Dedifferentiated amniotic fluid mesenchymal stem cell (primary cell): Measurements from ENCODE around the gene QSER1.

Experiments used
- DNase-seq: peaks from one replicate; pipeline ENCODE4 v3.0.0-alpha.2; 2016; ENCODE audit errors: extremely low spot score

QSER1 gene

DNA sequence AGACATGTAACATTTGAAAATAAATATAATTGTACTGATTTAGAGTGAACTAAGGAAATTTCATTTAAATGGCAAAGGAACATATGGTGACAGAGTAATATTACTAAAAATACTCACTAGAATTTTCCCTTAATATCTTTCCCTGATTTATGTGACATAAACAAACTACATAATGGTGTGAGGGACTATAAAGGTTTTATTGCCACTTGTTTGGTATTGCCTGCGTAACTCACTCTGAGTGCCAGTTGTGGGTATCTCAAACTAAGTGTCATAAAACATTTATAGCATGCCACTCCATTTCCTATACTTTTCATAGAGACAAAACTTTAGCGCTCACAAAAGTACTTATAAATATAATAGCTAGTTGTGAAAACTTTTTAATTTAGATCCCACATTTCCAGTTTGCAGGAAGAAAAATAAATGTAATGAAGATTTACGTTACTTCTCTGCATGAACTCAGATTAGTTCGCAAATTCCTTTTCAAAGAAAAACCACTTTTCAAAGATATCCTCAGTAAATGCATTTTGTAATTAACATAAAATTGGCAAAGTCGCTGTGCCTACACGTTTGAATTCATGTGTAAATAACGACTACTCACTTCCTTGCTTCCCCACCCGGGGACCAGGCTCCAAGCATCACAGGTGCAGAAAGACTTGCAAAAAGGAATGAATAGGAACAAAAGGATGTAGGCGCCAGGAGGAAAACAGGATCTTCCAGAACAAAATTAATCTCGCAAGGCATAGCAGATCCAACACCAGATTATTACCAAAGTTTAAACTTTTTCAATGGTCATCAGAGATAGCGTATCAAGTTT, 1.6 kb upstream of the QSER1 start:
- no peak for DNase-seq

DNA sequence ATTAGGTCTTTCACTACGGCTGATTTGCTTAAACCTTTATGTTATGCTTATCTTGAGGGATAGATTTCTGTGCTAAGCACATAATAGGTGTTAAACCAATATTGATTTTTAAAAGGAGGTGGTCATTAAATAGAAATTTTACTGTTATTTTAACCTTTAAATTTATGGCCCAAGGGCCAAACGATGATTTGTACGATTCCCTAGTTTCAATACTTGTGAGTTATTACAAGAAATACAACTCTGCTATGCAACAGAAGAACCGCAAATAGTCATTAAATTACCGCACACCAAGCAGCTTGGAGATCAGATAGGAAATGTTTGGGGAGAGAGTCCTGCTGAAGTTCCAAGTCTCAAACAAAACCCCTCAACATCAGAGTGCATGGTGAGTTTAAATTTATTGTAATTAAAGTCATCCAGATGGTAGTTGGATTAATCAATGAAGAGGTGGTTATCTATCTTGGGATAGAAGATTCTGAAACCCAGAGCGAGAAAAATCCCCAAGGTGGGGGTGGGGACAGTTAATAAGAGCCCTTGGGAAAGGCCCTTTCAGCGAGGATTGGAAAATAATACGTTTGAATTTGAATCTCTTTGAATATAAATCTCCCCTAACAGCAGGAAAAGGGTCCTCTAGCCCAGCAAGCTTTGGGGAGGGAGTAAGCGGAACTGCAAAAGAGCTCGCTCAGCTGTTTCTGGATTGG, 805 bp upstream of the QSER1 start:
- DNase-seq: no peak

DNA sequence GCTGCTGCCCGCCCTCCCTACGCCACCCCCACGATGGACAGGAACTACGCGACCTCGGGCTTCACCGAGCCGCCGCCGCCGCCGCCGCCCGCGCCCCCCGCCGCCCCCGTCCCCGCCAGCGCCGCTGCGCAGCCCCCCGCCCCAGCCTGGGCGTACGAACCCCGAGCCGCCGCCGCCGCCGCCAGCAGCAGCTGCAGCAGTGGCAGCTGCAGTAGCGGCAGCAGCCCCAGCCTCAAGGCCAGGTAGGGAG, 407 bp downstream of the QSER1 start:
- DNase-seq: no peak

GRCh38 chr11:32893343-32894148, 935 bp downstream of the QSER1 start:
- DNase-seq: peak; percentile 36

- peak; percentile 50 for DNase-seq
Observed at GRCh38 chr11:32894149-32894827, 1.7 kb downstream of the QSER1 start.

DNA sequence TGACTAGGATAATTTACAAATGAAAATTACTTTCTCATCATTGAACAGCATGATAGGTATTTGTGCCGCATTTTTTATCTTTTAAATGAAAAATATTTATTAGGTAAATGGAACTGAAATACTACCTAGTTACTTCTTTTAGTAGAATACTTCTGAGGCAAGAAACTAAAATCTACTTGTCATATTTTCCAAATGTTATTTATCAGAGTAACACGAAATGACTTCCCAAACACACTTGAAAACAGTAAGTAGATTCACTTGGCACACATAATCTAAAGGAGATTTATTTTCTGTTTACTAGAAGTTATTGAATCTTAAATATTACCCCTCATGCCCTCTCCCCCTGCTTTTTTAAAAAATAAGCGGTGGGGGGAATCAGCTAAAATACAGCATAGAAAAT, 2.3 kb downstream of the QSER1 start:
- DNase-seq: no peak

DNA sequence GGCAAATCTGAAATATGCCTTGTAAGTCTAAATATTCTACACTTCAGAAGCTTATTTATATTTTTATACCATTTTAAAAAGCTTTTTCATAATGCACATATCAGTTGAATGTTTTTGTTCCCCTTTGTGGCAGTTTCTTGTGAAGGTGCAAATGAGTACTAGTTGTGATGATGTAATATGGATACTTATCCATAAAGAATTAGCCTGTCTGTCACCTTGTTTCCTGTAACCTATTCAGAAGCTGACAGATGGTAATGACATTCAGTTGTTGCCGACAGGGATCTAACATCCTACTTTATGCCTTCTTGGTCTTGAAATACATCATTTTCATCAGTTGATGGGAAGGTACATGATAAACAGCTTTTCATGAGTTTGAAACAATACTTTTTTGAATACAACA, 2.9 kb downstream of the QSER1 start:
- DNase-seq: no peak

- no peak for DNase-seq
Observed at GRCh38 chr11:32897103-32897502, 4.5 kb downstream of the QSER1 start.

GRCh38 chr11:32899438-32899837, 6.8 kb downstream of the QSER1 start:
- DNase-seq: no peak

- no peak for DNase-seq
Observed at GRCh38 chr11:32902089-32902665, 9.6 kb downstream of the QSER1 start.

DNA sequence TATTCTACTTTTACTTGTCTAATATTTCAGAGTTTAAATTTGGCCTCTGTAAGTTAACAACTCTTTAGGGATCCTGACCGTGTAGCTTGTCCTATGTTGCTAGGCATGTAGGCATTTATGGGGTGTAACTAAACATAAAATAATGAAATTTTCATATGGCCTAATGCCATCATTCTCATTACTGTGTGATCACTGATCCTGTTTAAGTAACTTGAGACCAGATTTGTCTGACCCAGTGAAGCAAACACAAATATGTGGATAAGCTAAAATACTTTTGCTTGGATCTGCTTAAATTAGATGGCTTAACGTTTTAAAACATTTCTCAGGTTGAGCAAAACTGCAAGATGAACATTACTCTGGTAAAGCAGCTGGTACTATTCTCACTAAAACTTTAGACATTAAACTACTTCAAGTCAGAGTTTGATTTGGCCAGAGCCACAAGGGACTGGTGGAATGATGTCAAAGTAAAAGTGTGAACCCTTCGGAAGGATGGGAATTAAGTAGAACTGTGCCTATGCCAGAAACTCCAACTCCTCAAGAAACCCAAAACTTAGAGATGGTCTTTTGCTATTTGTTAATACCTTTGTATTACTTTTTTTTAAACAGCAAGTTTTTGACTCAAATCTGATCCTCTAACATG, 12.5 kb downstream of the QSER1 start:
- peak; percentile 32 for DNase-seq

DNA sequence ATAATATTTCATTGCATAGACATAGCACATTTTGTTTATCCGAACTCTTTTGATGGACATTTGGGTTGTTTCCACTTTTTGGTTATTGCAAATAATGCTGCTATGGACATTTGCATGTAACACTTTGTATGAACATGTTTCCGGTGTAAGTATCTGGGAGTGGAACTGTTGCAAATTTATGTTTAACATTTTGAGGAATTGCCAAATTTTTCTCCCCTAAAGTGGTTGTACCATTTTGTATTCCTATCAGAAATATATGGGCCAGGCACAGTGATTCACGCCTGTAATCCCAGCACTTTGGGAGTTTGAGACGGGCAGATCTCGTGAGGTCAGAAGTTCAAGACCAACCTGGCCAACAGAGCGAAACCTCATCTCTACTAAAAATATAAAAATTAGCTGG, 16.0 kb downstream of the QSER1 start:
- no peak for DNase-seq

DNA sequence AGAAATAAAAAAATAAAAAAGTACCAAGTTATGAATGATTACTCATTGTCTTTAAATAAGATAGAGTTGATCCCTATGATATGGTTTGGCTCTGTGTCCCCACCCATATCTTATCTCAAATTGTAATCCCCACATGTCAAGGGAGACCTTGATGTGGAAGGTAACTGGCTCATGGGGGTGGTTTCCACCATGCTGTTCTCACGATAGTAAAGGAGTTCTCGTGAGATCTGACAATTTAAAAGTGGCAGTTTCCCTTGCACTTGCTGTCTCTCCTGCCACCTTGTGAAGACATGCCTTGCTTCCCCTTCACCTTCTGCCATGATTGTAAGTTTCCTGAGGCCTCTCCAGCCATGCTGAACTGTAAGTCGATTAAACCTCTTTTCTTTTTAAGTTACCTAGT, 18.8 kb downstream of the QSER1 start:
- DNase-seq: no peak

DNA sequence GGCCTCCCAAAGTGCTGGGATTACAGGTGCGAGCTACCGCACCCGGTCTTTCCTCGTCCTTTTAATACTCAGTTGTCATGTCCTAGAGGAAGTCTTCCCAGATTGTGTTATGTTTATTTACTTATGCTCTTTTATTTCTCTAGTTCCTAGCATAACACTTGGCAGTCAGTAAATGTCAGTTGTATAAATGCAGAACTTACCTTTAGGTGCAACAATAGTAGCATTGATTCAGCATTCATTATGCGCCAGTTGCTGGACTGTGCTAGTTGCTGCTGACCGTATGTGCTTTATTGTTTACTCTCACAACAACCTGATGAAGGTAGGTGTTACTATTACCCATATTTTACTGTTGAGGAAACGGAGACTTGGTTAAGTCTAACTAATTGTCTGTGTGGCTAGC, 20.8 kb downstream of the QSER1 start:
- DNase-seq: no peak

DNA sequence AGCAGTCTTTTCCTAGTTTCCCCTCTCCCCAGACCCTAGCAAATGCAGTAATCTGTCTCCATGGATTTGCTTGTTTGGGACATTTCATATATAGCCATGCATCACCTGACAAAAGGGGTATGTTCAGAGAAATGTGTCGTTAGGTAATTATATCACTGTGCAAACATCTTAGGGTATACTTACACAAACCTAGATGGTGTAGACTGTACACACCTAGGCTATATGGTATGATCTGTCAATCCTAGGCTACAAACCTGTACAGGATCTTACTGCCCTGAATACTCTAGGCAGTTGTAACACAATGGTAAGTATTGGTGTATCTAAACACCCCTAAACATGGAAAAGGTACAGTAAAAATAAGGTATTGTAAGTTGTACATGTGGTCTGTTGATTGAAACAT, 23.8 kb downstream of the QSER1 start:
- DNase-seq: no peak

GRCh38 chr11:32916994-32917393, 24.4 kb downstream of the QSER1 start:
- DNase-seq: no peak

- no peak for DNase-seq
Observed at GRCh38 chr11:32918427-32918826, 25.8 kb downstream of the QSER1 start.

DNA sequence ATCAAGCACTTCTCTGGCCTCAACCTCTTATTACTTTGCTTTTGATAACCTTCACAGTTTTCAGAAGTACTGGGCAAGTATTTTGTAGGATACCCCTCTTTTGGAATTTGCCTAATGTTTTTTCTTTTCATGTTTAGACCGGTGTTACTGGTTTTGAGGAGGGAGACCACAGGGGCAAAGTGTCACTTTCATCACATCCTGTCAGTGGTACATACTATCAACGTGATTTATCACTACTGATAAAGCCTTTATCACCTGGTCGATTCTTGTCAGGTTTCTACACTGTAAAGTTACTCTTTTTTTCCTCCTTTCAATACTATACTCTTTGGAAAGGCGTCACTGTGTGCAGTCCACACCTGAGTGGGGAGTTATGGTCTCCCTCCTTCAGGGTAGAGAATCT, 26.7 kb downstream of the QSER1 start:
- DNase-seq: no peak

- no peak for DNase-seq
Observed at GRCh38 chr11:32920570-32920969, 28.0 kb downstream of the QSER1 start.

- no peak for DNase-seq
Observed at GRCh38 chr11:32921204-32921603, 28.6 kb downstream of the QSER1 start.

- no peak for DNase-seq
Observed at GRCh38 chr11:32931606-32932005, 39.0 kb downstream of the QSER1 start.
